ENCODE data around the gene BHLHE40.

DNA sequence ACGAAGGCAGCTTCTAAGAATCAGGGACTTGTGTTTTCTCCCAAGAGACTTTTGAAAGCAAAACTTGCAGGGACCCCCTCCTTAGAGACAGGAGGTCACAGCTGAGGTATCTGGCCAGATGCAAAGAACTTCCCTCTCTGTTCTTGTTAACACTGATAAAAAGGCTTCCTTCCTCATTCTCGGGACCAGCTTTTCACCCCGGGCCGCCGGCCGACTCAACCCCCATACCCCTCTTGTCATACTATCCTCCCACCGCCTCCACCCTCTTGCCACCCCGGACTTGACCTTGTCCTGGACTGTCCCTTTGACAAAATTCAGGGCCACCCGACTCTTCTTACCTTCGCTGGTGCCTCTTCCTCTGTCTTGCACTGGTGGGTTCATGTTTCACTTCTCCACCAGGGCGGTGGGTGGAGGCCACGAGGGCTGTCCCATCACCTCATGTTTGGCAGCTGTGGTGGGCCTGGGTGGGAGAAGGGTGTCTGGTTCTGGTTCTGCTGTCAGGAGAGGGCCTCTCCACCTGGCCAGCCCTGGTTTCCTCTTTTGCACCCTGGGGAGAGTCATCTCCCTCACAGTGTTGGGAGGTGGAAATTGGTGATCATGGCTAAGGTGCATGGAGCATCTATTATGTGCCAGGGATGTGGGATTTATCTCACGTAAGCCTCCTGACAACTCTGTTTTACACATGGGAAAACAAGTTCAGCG is 32.5 kb downstream of the BHLHE40 start:
- TF ChIP-seq, protein P1, sequence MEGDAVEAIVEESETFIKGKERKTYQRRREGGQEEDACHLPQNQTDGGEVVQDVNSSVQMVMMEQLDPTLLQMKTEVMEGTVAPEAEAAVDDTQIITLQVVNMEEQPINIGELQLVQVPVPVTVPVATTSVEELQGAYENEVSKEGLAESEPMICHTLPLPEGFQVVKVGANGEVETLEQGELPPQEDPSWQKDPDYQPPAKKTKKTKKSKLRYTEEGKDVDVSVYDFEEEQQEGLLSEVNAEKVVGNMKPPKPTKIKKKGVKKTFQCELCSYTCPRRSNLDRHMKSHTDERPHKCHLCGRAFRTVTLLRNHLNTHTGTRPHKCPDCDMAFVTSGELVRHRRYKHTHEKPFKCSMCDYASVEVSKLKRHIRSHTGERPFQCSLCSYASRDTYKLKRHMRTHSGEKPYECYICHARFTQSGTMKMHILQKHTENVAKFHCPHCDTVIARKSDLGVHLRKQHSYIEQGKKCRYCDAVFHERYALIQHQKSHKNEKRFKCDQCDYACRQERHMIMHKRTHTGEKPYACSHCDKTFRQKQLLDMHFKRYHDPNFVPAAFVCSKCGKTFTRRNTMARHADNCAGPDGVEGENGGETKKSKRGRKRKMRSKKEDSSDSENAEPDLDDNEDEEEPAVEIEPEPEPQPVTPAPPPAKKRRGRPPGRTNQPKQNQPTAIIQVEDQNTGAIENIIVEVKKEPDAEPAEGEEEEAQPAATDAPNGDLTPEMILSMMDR (IDR thresholded peaks at IDR 0.05; ENCODE audit: poor library complexity) = no peak
- TF ChIP-seq EZH2 (IDR thresholded peaks at IDR 0.05; ENCODE audit: borderline replicate concordance) = no peak
